GM21576 (cell line): ENCODE results near the gene POLR2M.

Experiments
- ATAC-seq: cut with Tn5 transposase; IDR thresholded peaks from one replicate; pipeline ENCODE4 v1.9.1; 2021; ENCODE audit warnings: mild to moderate bottlenecking, moderate library complexity; ENCODE audit not compliant: unreplicated experiment

POLR2M gene

GRCh38 chr15:57691082-57691481, 15.4 kb upstream of the POLR2M start:
- no peak for ATAC-seq

- no peak for ATAC-seq
Measured at GRCh38 chr15:57692709-57693108, 13.8 kb upstream of the POLR2M start.

- no peak for ATAC-seq
Measured at GRCh38 chr15:57694279-57694678, 12.2 kb upstream of the POLR2M start.

GRCh38 chr15:57696146-57696545, 10.4 kb upstream of the POLR2M start:
- no peak for ATAC-seq

- no peak for ATAC-seq
Measured at GRCh38 chr15:57697588-57697987, 8.9 kb upstream of the POLR2M start.

GRCh38 chr15:57698243-57698642, 8.3 kb upstream of the POLR2M start:
- ATAC-seq, result no peak

- no peak for ATAC-seq
Measured at GRCh38 chr15:57698991-57699390, 7.5 kb upstream of the POLR2M start.

- no peak for ATAC-seq
Measured at GRCh38 chr15:57703387-57703786, 3.1 kb upstream of the POLR2M start.

GRCh38 chr15:57704441-57704840, 2.1 kb upstream of the POLR2M start:
- no peak for ATAC-seq

- ATAC-seq, result no peak
Measured at GRCh38 chr15:57705746-57706404, 639 bp upstream of the POLR2M start.

GRCh38 chr15:57708047-57708446, 1.5 kb downstream of the POLR2M start:
- ATAC-seq, result no peak

- ATAC-seq, result no peak
Measured at GRCh38 chr15:57718309-57718708, 11.8 kb downstream of the POLR2M start.

- no peak for ATAC-seq
Measured at GRCh38 chr15:57720867-57721266, 14.4 kb downstream of the POLR2M start.

GRCh38 chr15:57726411-57726810, 19.9 kb downstream of the POLR2M start:
- no peak for ATAC-seq

GRCh38 chr15:57727031-57727430, 20.5 kb downstream of the POLR2M start:
- ATAC-seq, result no peak

GRCh38 chr15:57728436-57728835, 21.9 kb downstream of the POLR2M start:
- no peak for ATAC-seq

- no peak for ATAC-seq
Measured at GRCh38 chr15:57730876-57731275, 24.4 kb downstream of the POLR2M start.

GRCh38 chr15:57731530-57732103, 25.1 kb downstream of the POLR2M start:
- ATAC-seq, result no peak

- no peak for ATAC-seq
Measured at GRCh38 chr15:57732526-57733331, 26.2 kb downstream of the POLR2M start.

- no peak for ATAC-seq
Measured at GRCh38 chr15:57734860-57735259, 28.3 kb downstream of the POLR2M start.

GRCh38 chr15:57735431-57735830, 28.9 kb downstream of the POLR2M start:
- no peak for ATAC-seq

GRCh38 chr15:57735891-57736290, 29.4 kb downstream of the POLR2M start:
- no peak for ATAC-seq
